H1 (cell line): ENCODE results near the gene SYF2.

ENCODE experiments used
- CHD2 ChIP-seq: IDR thresholded peaks from 2 replicates; pipeline ENCODE4 v1.6.1; 2012; ENCODE audit warnings: low read length, improper control_type of control experiment
- CREB1 ChIP-seq: IDR thresholded peaks from 2 replicates; pipeline ENCODE4 v1.6.1; 2012; ENCODE audit warnings: inconsistent platforms
- E2F6 ChIP-seq: IDR thresholded peaks from 2 replicates; pipeline ENCODE4 v1.6.1; 2012; ENCODE audit warnings: inconsistent platforms
- EZH2 ChIP-seq: fragments of 200-600 bp; sonication (generic); IDR thresholded peaks from 2 replicates; pipeline ENCODE4 v1.7.1; 2012; ENCODE audit warnings: low read depth, mild to moderate bottlenecking, moderate library complexity, low read length, inconsistent platforms; ENCODE audit not compliant: severe bottlenecking
- NANOG ChIP-seq: IDR thresholded peaks from 2 replicates; pipeline ENCODE4 v1.6.1; 2011; ENCODE audit warnings: low read length, low read depth, mild to moderate bottlenecking, inconsistent platforms; ENCODE audit not compliant: insufficient read depth, poor library complexity, severe bottlenecking
- SIN3A ChIP-seq, 2 experiments: IDR thresholded peaks in 1 of 2; conservative IDR thresholded peaks in 1 of 2; 2 replicates each; pipeline ENCODE4 v1.6.1; 2011 to 2012; ENCODE audit warnings: low read length in 2 of 2, improper control_type of control experiment in 1 of 2, low read depth in 1 of 2, mild to moderate bottlenecking in 1 of 2
- TCF12 ChIP-seq: IDR thresholded peaks from 2 replicates; pipeline ENCODE4 v1.6.1; 2011; ENCODE audit warnings: low read depth, mild to moderate bottlenecking, low read length
- TF ChIP-seq, protein P1 (sequence below), 3 experiments: IDR thresholded peaks; 1 replicate in 2 of 3; 2 replicates in 1 of 3; pipeline versions ENCODE4 v1.5.1 to v1.6.1; 2011; ENCODE audit warnings: low read length in 3 of 3, mild to moderate bottlenecking in 3 of 3, inconsistent platforms in 2 of 3, low read depth in 1 of 3, moderate library complexity in 1 of 3; ENCODE audit not compliant: insufficient read depth in 1 of 3; ENCODE audit errors: control extremely low read depth in 1 of 3

- TF ChIP-seq, protein P1, sequence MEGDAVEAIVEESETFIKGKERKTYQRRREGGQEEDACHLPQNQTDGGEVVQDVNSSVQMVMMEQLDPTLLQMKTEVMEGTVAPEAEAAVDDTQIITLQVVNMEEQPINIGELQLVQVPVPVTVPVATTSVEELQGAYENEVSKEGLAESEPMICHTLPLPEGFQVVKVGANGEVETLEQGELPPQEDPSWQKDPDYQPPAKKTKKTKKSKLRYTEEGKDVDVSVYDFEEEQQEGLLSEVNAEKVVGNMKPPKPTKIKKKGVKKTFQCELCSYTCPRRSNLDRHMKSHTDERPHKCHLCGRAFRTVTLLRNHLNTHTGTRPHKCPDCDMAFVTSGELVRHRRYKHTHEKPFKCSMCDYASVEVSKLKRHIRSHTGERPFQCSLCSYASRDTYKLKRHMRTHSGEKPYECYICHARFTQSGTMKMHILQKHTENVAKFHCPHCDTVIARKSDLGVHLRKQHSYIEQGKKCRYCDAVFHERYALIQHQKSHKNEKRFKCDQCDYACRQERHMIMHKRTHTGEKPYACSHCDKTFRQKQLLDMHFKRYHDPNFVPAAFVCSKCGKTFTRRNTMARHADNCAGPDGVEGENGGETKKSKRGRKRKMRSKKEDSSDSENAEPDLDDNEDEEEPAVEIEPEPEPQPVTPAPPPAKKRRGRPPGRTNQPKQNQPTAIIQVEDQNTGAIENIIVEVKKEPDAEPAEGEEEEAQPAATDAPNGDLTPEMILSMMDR (IDR thresholded peaks at IDR 0.05; ENCODE audit: control extremely low read depth in 1 of 3, insufficient read depth in 1 of 3, low read depth in 1 of 3, low read length in 3 of 3) = no peak
- TF ChIP-seq SIN3A (conservative IDR thresholded peaks at IDR 0.05 in 1 of 2, IDR thresholded peaks at IDR 0.05 in 1 of 2; ENCODE audit: low read depth in 1 of 2, low read length in 2 of 2) (no peak), E2F6 (no peak), EZH2 (no peak), TCF12 (no peak), CHD2 (no peak), CREB1 (no peak), NANOG (no peak)
Observed at GRCh38 chr1:25173809-25174340, 58.4 kb downstream of the SYF2 start.
